ENCODE data around the gene PPM1J.

Gene PPM1J

GRCh38 chr1:112706505-112707220 lies 8.5 kb downstream of the PPM1J start, which contains the start of gene RHOC:
RHOC (minus strand) TSS chr1:112707127; CDS start chr1:112703799, 3,328 bp downstream.
- in situ Hi-C loops (cut with HindIII; ENCODE audit: low sequenced_read_pairs), result no loop called here

GRCh38 chr1:112704934-112705627 lies 10.1 kb downstream of the PPM1J start:
- in situ Hi-C loops (cut with HindIII; ENCODE audit: low sequenced_read_pairs), result no loop called here

GRCh38 chr1:112704391-112704933 lies 10.7 kb downstream of the PPM1J start:
- in situ Hi-C loops (cut with HindIII; ENCODE audit: low sequenced_read_pairs), result no loop called here

- in situ Hi-C loops (cut with HindIII; ENCODE audit: low sequenced_read_pairs), result no loop called here
Observed at GRCh38 chr1:112703706-112704105, 11.4 kb downstream of the PPM1J start.

GRCh38 chr1:112702420-112703261 lies 12.5 kb downstream of the PPM1J start:
- in situ Hi-C loops (cut with HindIII; ENCODE audit: low sequenced_read_pairs), result no loop called here

GRCh38 chr1:112702067-112702395 lies 13.1 kb downstream of the PPM1J start:
- in situ Hi-C loops (cut with HindIII; ENCODE audit: low sequenced_read_pairs), result no loop called here

GRCh38 chr1:112701227-112702066 lies 13.7 kb downstream of the PPM1J start:
- in situ Hi-C loops (cut with HindIII; ENCODE audit: low sequenced_read_pairs), result no loop called here

- in situ Hi-C loops (cut with HindIII; ENCODE audit: low sequenced_read_pairs), result no loop called here
Observed at GRCh38 chr1:112700290-112701226, 14.6 kb downstream of the PPM1J start.

GRCh38 chr1:112699425-112700144 lies 15.5 kb downstream of the PPM1J start:
- in situ Hi-C loops (cut with HindIII; ENCODE audit: low sequenced_read_pairs), result no loop called here

GRCh38 chr1:112698366-112699310 lies 16.5 kb downstream of the PPM1J start:
- in situ Hi-C loops (cut with HindIII; ENCODE audit: low sequenced_read_pairs), result no loop called here

- in situ Hi-C loops (cut with HindIII; ENCODE audit: low sequenced_read_pairs), result no loop called here
Observed at GRCh38 chr1:112697781-112698201, 17.3 kb downstream of the PPM1J start.

- in situ Hi-C loops (cut with HindIII; ENCODE audit: low sequenced_read_pairs), result no loop called here
Observed at GRCh38 chr1:112696578-112697314, 18.4 kb downstream of the PPM1J start.

GRCh38 chr1:112695276-112695675 lies 19.9 kb downstream of the PPM1J start:
- in situ Hi-C loops (cut with HindIII; ENCODE audit: low sequenced_read_pairs), result no loop called here

- in situ Hi-C loops (cut with HindIII; ENCODE audit: low sequenced_read_pairs), result no loop called here
Observed at GRCh38 chr1:112694363-112694929, 20.7 kb downstream of the PPM1J start.

GRCh38 chr1:112693821-112694220 lies 21.3 kb downstream of the PPM1J start:
- in situ Hi-C loops (cut with HindIII; ENCODE audit: low sequenced_read_pairs), result no loop called here

- in situ Hi-C loops (cut with HindIII; ENCODE audit: low sequenced_read_pairs), result no loop called here
Observed at GRCh38 chr1:112692681-112693080, 22.5 kb downstream of the PPM1J start.

- in situ Hi-C loops (cut with HindIII; ENCODE audit: low sequenced_read_pairs), result no loop called here
Observed at GRCh38 chr1:112689842-112690237, 25.3 kb downstream of the PPM1J start.
